NCI-H1105 treated with DMSO at 0.1 percent for 48 hours (cell line): Measurements from ENCODE around the gene MAML3.

Experiments used
- DNase-seq: peaks from one replicate; lab custom pipeline; 2025; lab: John Stamatoyannopoulos, UW

Gene MAML3

GRCh38 chr4:139861471-139861870 lies 292.5 kb downstream of the MAML3 start:
- no peak for DNase-seq

GRCh38 chr4:139860435-139861024 lies 293.5 kb downstream of the MAML3 start:
- no peak for DNase-seq

- no peak for DNase-seq
Observed at GRCh38 chr4:139859876-139860275, 294.1 kb downstream of the MAML3 start.

- DNase-seq = no peak
Observed at GRCh38 chr4:139858436-139859205, 295.4 kb downstream of the MAML3 start.

- no peak for DNase-seq
Observed at GRCh38 chr4:139857977-139858376, 296.0 kb downstream of the MAML3 start.

GRCh38 chr4:139857021-139857420 lies 297.0 kb downstream of the MAML3 start:
- DNase-seq = no peak

- no peak for DNase-seq
Observed at GRCh38 chr4:139854668-139855403, 299.1 kb downstream of the MAML3 start.

- DNase-seq = no peak
Observed at GRCh38 chr4:139853309-139853708, 300.7 kb downstream of the MAML3 start.

GRCh38 chr4:139852612-139853269 lies 301.2 kb downstream of the MAML3 start:
- no peak for DNase-seq

- DNase-seq = no peak
Observed at GRCh38 chr4:139851639-139852038, 302.3 kb downstream of the MAML3 start.

- DNase-seq = no peak
Observed at GRCh38 chr4:139851133-139851532, 302.9 kb downstream of the MAML3 start.

- DNase-seq = no peak
Observed at GRCh38 chr4:139849219-139849618, 304.8 kb downstream of the MAML3 start.

- DNase-seq = no peak
Observed at GRCh38 chr4:139848028-139848427, 306.0 kb downstream of the MAML3 start.

GRCh38 chr4:139847602-139848001 lies 306.4 kb downstream of the MAML3 start:
- DNase-seq = no peak

GRCh38 chr4:139846766-139847165 lies 307.2 kb downstream of the MAML3 start:
- no peak for DNase-seq

GRCh38 chr4:139845453-139846093 lies 308.4 kb downstream of the MAML3 start:
- DNase-seq = no peak

- DNase-seq = no peak
Observed at GRCh38 chr4:139844459-139845036, 309.4 kb downstream of the MAML3 start.

- no peak for DNase-seq
Observed at GRCh38 chr4:139844057-139844456, 309.9 kb downstream of the MAML3 start.

GRCh38 chr4:139843641-139844040 lies 310.3 kb downstream of the MAML3 start:
- no peak for DNase-seq

GRCh38 chr4:139841464-139842195 lies 312.4 kb downstream of the MAML3 start:
- DNase-seq = peak; percentile 61

GRCh38 chr4:139840773-139841172 lies 313.2 kb downstream of the MAML3 start:
- DNase-seq = no peak
